Measurements from ENCODE around the gene STMN3.
"Not testable (repeated sequence)": the region's sequence is repeated elsewhere in the genome, so short reads cannot be mapped to it uniquely, and the experiment has no call there.

Gene STMN3

GRCh38 chr20:63628246-63628975 is 24.8 kb downstream of the STMN3 start:
- peak; percentile 85 for DNase-seq

DNA sequence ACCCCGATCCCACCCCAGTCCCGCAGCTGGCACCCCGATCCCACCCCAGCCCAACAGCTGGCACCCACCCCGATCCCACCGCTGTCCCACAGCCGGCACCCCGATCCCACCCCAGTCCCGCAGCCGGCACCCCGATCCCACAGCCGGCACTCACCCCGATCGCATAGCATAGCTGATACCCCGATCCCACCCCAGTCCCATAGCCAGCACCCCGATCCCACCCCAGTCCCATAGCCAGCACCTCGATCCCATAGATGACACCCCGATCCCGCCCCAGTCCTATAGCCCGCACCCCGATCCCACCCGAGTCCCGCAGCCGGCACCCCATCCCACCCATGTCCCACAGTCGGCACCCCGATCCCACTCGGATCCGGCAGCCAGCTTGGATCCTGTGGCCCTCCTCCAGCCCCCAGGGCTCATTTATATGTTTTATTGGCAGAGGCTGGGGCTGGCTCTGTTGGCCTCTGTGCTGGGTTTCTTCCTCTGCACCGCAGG is 25.4 kb downstream of the STMN3 start:
- DNase-seq = no peak

DNA sequence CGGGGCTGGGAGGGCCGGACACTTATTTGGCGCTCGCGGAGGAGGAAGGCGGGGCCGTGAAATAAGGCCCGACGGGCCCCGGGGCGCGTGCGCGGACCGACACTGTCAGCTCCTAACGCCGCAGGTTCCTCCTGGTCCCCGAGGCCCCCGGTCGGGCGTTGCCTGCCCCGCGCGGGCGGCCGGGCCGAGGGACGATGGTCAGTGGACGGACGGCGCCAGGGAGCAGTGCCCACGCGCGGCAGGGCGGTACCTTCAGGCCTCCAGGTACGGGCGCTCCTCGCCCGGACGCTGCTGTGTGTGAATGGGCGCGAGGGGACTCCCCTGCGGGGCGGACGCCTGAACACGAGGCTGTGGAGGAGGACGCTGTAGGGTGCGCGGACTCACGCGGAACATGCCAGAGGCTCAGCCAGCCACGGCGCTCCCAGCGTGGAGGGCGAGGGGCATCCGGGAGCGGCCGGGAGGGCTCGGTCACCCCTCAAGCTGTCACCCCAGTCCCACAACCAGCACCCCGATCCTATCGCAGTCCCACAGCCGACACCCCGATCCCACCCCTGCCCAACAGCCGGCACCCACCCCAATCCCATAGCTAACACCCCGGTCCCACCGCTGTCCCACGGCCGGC is 26.0 kb downstream of the STMN3 start:
- DNase-seq = peak; percentile 94

DNA sequence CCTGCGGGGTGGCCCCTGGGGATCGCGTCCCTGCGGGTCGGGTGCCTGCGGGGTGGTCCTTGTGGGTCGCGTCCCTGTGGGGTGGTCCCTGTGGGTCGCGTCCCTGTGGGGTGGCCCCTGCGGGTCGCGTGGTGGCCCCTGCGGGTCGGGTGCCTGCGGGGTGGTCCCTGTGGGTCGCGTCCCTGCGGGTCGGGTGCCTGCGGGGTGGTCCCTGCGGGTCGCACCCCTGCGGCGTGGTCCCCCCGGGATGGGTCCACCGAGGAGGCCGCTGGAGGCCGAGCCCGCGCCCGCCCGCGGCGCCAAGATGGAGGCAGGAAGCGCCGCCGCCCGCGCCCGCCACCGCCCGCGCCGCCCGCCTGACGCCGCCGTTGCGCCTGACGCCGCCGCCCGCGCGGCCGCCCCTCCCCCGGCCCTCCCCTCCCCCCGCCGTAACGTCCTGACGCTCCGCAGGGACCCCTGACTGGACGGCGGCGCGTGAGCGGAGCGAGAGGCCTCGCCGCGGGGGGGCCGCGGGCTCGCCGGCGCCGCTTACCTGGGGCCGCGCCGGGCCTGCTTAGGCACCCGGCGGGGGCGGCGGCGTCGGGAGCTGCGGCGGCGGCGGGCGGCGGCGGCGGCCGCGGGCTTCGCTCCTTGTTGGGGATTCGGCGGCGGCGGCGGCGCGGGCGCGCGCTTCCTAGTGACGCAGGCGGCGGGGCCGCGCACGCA is 26.6 kb downstream of the STMN3 start, which contains the start of gene GMEB2:
GMEB2 (minus strand) TSS at position 678 of the 705 bp plus-strand sequence. CDS start 7,704 bp downstream, outside the sequence.
- DNase-seq = no peak

- peak; percentile 50 for DNase-seq
Observed at GRCh38 chr20:63625771-63626423, 27.3 kb downstream of the STMN3 start.

GRCh38 chr20:63624486-63624885 is 28.7 kb downstream of the STMN3 start:
- DNase-seq = no peak

DNA sequence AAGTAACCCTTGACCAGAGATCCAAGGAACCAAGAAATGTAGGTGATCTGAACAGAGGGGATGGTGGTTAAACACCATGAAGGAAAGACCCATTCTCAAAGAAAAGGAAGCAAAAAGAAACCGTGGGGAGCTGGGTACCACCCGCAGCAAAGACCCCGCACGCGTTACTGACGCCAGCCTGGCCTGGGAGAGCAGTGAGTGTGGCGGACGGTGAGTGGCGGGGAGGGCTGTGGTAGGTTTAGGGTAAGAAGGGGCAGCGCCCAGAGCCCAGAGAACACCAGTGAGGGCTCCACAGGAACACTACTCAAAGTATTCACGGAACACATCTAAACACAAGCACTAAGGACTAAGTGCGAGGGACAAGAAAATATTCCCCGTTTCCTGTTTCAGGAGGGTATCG is 30.5 kb downstream of the STMN3 start:
- DNase-seq = no peak

- DNase-seq = no peak
Observed at GRCh38 chr20:63622096-63622495, 31.1 kb downstream of the STMN3 start.

GRCh38 chr20:63620991-63621390 is 32.2 kb downstream of the STMN3 start:
- DNase-seq = no peak

GRCh38 chr20:63619505-63619904 is 33.7 kb downstream of the STMN3 start:
- DNase-seq = no peak

- DNase-seq = no peak
Observed at GRCh38 chr20:63619086-63619485, 34.1 kb downstream of the STMN3 start.

- DNase-seq = no peak
Observed at GRCh38 chr20:63618291-63618980, 34.8 kb downstream of the STMN3 start.

DNA sequence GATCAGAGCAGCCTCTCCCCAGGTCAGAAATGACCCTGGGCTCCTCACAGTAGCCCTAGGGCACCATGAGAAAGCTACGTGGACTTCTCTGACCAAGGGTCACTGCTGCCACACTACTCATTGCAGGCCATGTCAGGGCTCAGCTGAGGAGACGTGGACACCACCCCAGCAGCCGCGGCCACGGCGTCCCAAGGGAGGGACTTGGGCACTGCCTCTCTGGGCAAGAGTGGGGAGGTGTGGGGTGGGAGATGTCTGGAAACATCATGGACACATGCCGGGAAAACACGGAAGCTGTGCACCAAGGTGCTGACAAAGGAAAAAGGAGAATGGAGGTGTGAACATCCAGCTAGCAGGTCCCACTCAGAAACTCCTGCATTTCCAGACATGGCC is 35.4 kb downstream of the STMN3 start:
- DNase-seq = no peak

DNA sequence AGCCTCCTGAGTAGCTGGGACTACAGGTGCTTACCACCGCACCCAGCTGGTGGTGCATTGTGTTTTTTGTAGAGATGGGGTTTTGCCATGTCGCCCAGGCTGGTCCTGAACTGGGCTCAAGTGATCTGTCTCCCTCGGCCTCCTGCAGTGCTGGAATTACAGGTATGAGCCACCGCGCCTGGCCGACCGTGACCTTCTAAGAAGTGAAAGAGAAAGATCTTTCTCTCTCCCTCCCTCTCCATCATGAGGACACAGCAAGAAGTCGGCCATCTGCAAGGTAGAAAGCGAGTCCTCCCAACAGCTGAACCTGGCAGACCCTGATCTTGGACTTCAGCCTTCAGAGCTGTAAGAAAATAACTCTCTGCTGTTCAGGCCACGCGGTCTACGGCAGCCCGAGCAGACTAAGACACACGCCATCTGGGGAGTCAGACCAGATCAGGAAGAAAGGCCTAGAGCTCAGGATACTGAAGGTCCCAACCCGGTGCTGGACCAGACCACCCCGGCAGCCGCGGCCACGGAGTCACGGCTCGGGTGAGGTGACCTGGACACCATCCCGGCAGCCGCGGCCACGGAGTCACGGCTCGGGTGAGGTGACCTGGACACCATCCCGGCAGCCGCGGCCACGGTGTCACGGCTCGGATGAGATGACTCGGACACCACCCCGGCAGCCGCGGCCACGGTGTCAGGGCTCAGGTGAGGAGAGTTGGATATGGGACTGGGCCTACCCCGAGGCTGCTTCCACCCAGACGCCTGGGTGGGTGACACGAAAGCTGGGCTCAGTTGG is 35.9 kb downstream of the STMN3 start:
- no peak for DNase-seq

- not testable (repeated sequence) for DNase-seq
Observed at GRCh38 chr20:63613863-63614594, 39.2 kb downstream of the STMN3 start.

DNA sequence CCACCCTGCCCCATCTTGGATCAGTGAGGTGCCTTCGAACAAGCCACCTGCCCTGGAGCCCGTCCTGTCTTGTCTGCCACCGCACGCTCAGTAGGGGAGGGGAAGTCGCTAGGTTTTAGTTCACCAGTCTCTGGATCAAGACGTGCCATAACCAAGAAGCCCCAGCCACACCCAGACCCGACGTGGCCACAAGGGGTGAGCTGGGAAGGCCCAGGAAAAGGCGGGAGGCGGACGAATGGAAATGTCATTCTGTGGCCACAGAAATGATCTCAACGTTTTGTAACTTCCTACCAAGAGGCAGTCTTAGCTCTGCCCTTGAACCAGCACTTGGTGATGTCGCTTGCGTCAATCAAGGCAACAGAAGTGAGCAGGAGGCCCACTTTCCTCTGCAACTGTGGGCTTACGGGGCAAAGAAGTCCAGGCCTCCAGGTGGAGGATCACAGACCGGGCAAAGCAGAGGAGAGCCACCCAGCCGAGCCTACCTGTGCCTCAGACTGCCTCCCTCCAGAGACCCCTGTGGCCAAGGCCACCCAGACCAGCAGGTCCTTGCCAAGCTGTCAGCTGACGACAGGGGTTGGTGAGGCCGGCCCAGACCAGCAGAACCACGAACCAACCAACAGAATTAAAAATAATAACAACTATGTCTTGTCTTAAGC is 40.8 kb downstream of the STMN3 start:
- DNase-seq = no peak

DNA sequence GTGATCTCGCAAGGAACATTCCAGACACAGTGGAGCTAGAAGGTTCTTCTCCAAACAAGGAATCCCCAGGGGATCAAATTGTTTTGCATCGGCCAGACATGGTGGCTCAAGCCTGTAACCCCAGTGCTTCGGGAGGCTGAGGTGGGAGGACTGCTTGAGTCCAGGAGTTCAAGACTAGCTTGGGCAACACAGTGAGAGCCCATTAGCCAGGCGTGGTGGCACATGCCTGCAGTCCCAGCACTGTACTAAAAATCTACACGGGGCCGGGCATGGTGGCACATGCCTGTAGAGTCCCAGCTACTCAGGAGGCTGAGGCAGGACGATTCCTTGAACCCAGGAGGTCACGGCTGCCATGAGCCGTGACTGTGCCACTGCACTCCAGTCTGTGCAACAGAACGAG is 41.6 kb downstream of the STMN3 start:
- no peak for DNase-seq

GRCh38 chr20:63610581-63611435 is 42.4 kb downstream of the STMN3 start:
- DNase-seq = no peak

DNA sequence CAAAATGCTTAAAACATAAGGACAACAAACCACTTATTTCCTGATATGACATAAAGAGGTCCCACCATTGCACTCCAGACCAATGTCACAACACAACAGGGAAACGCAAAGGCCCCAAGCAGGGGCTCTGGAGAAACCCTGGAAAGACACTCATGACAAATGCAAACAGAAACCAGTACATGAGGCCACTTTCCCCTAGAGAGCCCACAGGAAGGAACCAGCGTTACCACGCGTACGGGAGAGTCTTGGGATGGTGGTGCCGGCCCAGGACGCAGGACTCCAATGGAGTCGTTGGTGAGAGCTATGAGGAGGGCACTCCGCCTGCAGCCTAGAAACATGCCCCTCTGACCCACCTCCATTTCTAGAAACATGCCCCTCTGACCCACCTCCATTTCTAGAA is 46.5 kb downstream of the STMN3 start:
- no peak for DNase-seq

DNA sequence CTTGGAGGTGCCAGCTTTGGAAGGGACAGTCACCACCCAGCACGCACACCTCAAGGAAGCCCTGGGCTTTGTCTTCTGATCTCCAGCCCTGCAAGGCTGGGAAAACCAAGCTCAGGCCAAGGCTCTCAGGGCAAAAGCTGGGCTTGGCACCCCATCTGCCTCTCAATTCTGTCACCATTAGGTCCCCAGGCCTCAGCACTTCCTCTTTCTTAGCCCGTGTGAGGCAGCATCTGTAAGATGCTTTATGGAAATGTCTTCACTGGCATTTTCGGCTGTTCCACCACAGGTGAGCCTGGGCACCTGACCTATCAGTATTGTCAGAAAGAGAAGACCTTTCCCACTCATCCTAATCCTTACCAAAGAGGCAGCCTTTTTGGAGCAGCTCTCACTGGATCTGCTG is 50.9 kb downstream of the STMN3 start:
- DNase-seq = no peak

Measured in hematopoietic multipotent progenitor cell treated with erythropoietin and hydrocortisone succinate and interleukin-3 and kit ligand, for 8 days (in vitro differentiated cells).